Activated CD4-positive, alpha-beta T cell treated with anti-CD3 and anti-CD28 coated beads, Interleukin-2, amount 10 ng/mL, durations not matched to agents 24 days and 14 days (primary cell): ENCODE measurements around the gene CCDC110. TPM values are rescaled to one million over a fixed set of nuclear protein-coding genes. Genes with fewer than 3 reads are reported as not detected.
A peak's percentile ranks its signal among the peaks of the same experiment; 100 is the strongest.
"Not testable (repeated sequence)": the region's sequence is repeated elsewhere in the genome, so short reads cannot be mapped to it uniquely, and the experiment has no call there.

Experiments
- DNase-seq: peaks from one replicate; pipeline ENCODE4 v3.0.0; 2022
- H3K27ac Mint-ChIP-seq: one replicate; pipeline ENCODE4 v1.8.0; 2022; ENCODE audit warnings: mild to moderate bottlenecking, mixed read lengths
- H3K27me3 Mint-ChIP-seq: one replicate; pipeline ENCODE4 v1.8.0; 2022; ENCODE audit warnings: mixed read lengths
- H3K36me3 Mint-ChIP-seq: one replicate; pipeline ENCODE4 v1.8.0; 2022; ENCODE audit warnings: low read depth, mild to moderate bottlenecking, mixed read lengths
- H3K4me1 Mint-ChIP-seq: one replicate; pipeline ENCODE4 v1.8.0; 2021; ENCODE audit warnings: mixed read lengths
- H3K4me3 Mint-ChIP-seq: one replicate; pipeline ENCODE4 v1.8.0; 2022; ENCODE audit warnings: mild to moderate bottlenecking, moderate library complexity, mixed read lengths
- H3K9me3 Mint-ChIP-seq: one replicate; pipeline ENCODE4 v1.8.0; 2021; ENCODE audit warnings: mixed read lengths
- intact Hi-C: fragments of 100-400 bp; cut with micrococcal nuclease; formaldehyde crosslinking; loops from one replicate; pipeline ENCODE4 v1.15.1; 2023
- total RNA-seq: library from RNA; stranded (reverse); gene quantifications from 2 replicates; pipeline ENCODE4 v1.2.3, GENCODE V29; 2022

CCDC110 gene
- total RNA-seq = not detected in 2 replicates

DNA sequence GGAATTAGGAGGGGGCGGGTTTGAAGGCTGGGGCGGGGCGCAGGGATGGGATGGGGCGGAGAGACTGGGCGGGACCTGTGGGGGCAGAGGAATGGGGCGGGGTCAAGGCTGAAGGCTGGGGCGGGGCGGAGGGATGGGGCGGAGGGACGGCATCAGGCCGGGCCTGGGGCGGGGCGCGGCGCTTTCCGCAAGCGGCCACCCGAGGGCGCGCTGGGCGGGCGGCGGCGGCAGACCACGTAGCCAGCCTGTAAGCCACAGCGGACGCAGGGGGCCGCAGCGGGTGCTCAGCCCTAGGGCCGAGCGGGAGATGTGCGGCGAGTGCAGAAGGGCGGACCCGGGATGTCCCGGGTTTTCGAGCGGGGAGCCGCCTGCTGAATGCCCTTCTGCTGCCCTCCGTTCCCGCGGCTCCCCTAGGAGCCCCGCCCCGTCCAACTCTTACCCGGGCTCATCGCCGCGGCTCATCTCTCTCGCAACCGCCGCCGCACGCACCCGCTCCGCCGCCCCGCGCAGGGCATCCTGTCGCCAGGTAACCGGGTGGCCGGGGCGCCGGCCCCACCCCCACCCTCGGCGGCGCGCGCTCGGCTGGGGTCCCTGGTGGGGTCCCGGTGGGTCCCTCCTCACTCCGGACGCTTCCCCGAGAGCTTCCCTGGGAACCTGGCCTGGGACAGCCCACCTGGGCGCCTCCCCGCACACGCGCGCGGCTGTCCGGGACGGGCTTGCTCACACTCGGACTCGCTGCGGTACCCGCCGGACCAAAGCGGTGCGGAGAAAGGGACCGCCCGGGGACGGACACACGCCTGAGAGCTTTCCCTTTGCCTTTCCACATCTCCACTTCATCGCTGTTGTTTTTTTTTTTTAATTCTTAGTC, at the start of gene CCDC110:
Gene CCDC110 (minus strand): TSS at position 499 of the 868 bp plus-strand sequence. CDS start 50 bp downstream, at position 449.
- peak; percentile 95 for DNase-seq
- peaks cover 49% of the 10 kb centered on the region for H3K27me3 Mint-ChIP-seq
- no peak within 1 kb of the TSS for H3K27ac Mint-ChIP-seq
- H3K9me3 Mint-ChIP-seq = no peaks in the 10 kb centered on the region
- H3K4me3 Mint-ChIP-seq = peak within 1 kb of the TSS; percentile 83
- H3K36me3 Mint-ChIP-seq = no peaks in the 10 kb centered on the region
- intact Hi-C loops = loop anchor here (1.0 to 5.0 kb wide), 7 partner anchors 46 to 823 kb away; partner anchors contain the start of genes ANKRD37, CASP3, CYP4V2 and PRIMPOL
- H3K4me1 Mint-ChIP-seq = peaks cover 8% of the 10 kb centered on the region

- Mint-ChIP-seq H3K27ac (no peak overlapping the region), H3K4me1 (no peaks in the 10 kb centered on the region), H3K36me3 (no peaks in the 10 kb centered on the region), H3K9me3 (no peaks in the 10 kb centered on the region), H3K27me3 (peaks cover 36% of the 10 kb centered on the region), H3K4me3 (no peak overlapping the region)
- intact Hi-C loops = no loop called here
- no peak for DNase-seq
Observed at GRCh38 chr4:185520119-185520518, 48.6 kb upstream of the CCDC110 start.

DNA sequence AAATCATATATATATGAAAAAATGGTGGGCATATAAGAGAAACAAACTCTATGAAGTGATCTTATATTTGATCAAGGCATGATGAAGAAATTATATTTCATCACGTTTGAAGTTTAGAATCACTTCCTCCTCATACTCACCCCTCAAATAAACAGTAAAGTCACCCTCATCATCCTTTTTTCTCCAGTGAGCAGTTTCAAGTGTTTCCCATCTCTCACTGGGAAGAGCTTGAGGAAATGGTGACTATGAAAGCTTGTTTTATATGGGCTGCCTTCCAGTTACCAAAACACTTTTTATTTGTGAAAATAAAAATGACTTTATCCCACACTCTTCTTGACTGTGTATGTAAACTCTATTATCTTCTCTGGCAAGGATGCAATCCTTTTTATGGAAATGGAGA, 47.0 kb upstream of the CCDC110 start:
- Mint-ChIP-seq H3K27me3 (peaks cover 42% of the 10 kb centered on the region), H3K9me3 (no peaks in the 10 kb centered on the region), H3K4me3 (no peak overlapping the region)

GRCh38 chr4:185518069-185518468, 46.5 kb upstream of the CCDC110 start:
- intact Hi-C loops = no loop called here
- H3K9me3 Mint-ChIP-seq = no peaks in the 10 kb centered on the region
- peaks cover 44% of the 10 kb centered on the region for H3K27me3 Mint-ChIP-seq
- no peak overlapping the region for H3K27ac Mint-ChIP-seq
- no peak for DNase-seq
- no peak overlapping the region for H3K4me3 Mint-ChIP-seq
- no peaks in the 10 kb centered on the region for H3K36me3 Mint-ChIP-seq
- H3K4me1 Mint-ChIP-seq = peaks cover 6% of the 10 kb centered on the region

More for the DNA sequence above, 47.0 kb upstream of the CCDC110 start:
- no peak overlapping the region for H3K27ac Mint-ChIP-seq
- DNase-seq = no peak
- H3K36me3 Mint-ChIP-seq = no peaks in the 10 kb centered on the region
- intact Hi-C loops = no loop called here
- H3K4me1 Mint-ChIP-seq = peaks cover 3% of the 10 kb centered on the region

- peaks cover 49% of the 10 kb centered on the region for H3K27me3 Mint-ChIP-seq
- no peak overlapping the region for H3K27ac Mint-ChIP-seq
Observed at GRCh38 chr4:185515248-185515647, 43.7 kb upstream of the CCDC110 start.

DNA sequence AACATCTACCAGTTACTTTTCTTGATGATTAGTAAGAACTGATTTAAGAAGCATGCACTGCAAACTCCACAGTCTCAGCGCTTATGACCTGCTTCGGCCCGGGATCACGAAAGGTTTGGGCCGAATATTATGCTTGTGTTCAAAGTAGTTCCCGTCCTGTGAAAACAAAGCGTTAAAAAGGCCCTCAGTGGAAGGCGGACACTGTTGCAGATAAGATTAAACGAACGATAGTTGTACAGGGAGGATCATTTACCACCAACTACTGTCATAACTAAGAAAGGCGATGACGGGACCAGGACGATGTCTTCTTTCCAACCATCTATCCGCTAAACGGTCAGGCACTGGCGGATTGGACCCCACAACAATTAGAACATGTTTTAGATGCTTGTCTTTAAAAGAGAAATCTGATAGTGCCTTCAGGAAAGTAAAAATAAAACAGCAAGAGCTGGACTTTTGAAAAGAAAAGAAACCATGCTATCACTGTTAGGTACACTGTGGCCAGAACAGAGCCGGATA, 42.7 kb upstream of the CCDC110 start:
- no peak overlapping the region for H3K27ac Mint-ChIP-seq
- no peaks in the 10 kb centered on the region for H3K9me3 Mint-ChIP-seq
- H3K4me1 Mint-ChIP-seq = peaks cover 10% of the 10 kb centered on the region
- DNase-seq = no peak
- H3K27me3 Mint-ChIP-seq = peaks cover 55% of the 10 kb centered on the region
- no peaks in the 10 kb centered on the region for H3K36me3 Mint-ChIP-seq
- intact Hi-C loops = no loop called here
- H3K4me3 Mint-ChIP-seq = no peak overlapping the region

More at GRCh38 chr4:185515248-185515647, 43.7 kb upstream of the CCDC110 start:
- H3K36me3 Mint-ChIP-seq = no peaks in the 10 kb centered on the region
- intact Hi-C loops = no loop called here
- peaks cover 10% of the 10 kb centered on the region for H3K4me1 Mint-ChIP-seq
- DNase-seq = no peak
- H3K9me3 Mint-ChIP-seq = no peaks in the 10 kb centered on the region
- H3K4me3 Mint-ChIP-seq = no peak overlapping the region

DNA sequence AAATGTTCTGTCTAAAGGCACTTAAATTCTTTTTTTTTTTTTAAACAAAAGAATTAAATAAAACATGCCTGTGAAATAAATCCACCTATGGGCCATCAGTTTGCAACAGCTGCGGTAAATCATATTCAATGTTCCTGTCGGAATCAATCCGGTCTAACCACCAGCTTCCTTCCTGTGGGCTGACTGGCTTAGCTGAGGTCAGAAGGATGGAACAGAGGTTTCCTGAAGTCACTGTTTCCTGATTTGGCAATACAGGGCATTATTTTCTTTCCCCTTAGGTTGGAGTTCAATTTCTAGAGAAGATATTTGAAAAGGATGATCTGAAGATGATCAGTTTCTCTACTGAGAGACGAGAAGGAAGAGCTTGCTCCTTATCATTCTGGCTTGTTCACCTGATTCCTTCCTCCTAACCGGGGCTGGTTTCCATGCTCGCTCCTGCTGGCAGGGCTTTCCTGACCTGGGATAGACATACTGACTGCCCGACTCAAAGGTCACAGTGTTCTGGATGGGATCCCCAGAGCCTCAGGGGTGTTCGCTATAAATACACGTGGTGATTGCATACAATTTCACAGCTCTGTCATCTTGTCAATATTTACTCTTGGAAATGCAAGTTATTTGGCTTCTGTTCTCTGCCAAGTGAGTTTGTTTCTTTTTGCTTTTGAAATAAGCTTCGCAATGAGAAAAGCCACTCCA, 42.1 kb upstream of the CCDC110 start:
- Mint-ChIP-seq H3K27me3 (peaks cover 52% of the 10 kb centered on the region), H3K4me3 (no peak overlapping the region)
- no peak for DNase-seq

GRCh38 chr4:185512516-185512915, 41.0 kb upstream of the CCDC110 start:
- Mint-ChIP-seq H3K27me3 (peaks cover 57% of the 10 kb centered on the region), H3K27ac (no peak overlapping the region), H3K9me3 (no peaks in the 10 kb centered on the region), H3K36me3 (no peaks in the 10 kb centered on the region), H3K4me1 (peaks cover 10% of the 10 kb centered on the region), H3K4me3 (no peak overlapping the region)
- intact Hi-C loops = no loop called here
- DNase-seq = no peak

More for the DNA sequence above, 42.1 kb upstream of the CCDC110 start:
- no peak overlapping the region for H3K27ac Mint-ChIP-seq
- H3K4me1 Mint-ChIP-seq = peaks cover 10% of the 10 kb centered on the region
- intact Hi-C loops = no loop called here
- H3K9me3 Mint-ChIP-seq = no peaks in the 10 kb centered on the region
- H3K36me3 Mint-ChIP-seq = no peaks in the 10 kb centered on the region

GRCh38 chr4:185511243-185511642, 39.7 kb upstream of the CCDC110 start:
- H3K9me3 Mint-ChIP-seq, H3K36me3 Mint-ChIP-seq, H3K27ac Mint-ChIP-seq, DNase-seq, H3K4me1 Mint-ChIP-seq, H3K4me3 Mint-ChIP-seq, intact Hi-C loops: not testable (repeated sequence)
- H3K27me3 Mint-ChIP-seq = peaks cover 51% of the 10 kb centered on the region

DNA sequence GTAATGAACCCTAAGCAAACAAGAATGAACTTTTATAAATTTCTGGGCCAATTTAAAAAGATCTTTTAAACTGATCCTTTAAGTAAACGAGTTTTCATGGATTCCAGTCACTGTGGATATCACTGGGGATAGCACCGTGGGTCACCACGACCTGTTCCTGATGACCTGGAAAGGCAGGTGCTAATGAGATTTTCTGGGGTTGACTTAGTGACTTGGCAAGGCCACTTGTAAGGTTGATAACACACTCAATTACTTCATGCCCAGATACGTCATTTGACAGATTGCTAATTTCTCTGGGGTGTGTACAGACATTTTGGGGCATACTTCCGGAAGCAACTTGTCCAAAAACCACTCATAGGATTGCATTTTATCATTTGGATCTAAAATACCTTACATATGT, 39.3 kb upstream of the CCDC110 start:
- DNase-seq = no peak
- H3K27me3 Mint-ChIP-seq = peaks cover 51% of the 10 kb centered on the region
- no peaks in the 10 kb centered on the region for H3K36me3 Mint-ChIP-seq
- no peak overlapping the region for H3K4me3 Mint-ChIP-seq
- intact Hi-C loops = no loop called here
- H3K9me3 Mint-ChIP-seq = no peaks in the 10 kb centered on the region
- no peak overlapping the region for H3K27ac Mint-ChIP-seq
- peaks cover 10% of the 10 kb centered on the region for H3K4me1 Mint-ChIP-seq

DNA sequence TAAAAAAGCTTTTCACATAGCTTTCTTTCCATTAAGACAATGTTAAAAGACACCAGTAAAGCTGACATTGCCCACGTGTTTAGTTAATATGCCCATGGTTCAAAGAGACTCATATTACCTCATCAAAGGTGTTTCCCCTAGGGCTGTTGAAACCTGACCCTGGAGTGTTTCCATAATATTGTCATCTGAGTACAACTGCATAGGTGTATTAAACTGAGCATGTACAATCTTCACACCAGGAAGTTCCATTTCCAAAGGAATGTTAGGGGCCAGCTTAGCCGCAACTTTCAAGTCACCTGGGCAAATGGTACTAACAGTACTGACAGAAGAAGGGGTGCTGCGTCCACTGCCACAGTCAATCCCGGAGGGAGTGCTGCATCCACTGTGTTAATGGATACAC, 36.6 kb upstream of the CCDC110 start:
- no peak for DNase-seq
- H3K9me3 Mint-ChIP-seq = no peaks in the 10 kb centered on the region
- H3K4me3 Mint-ChIP-seq = no peak overlapping the region
- H3K27ac Mint-ChIP-seq = no peak overlapping the region
- intact Hi-C loops = no loop called here
- H3K36me3 Mint-ChIP-seq = no peaks in the 10 kb centered on the region
- peaks cover 35% of the 10 kb centered on the region for H3K27me3 Mint-ChIP-seq
- H3K4me1 Mint-ChIP-seq = peaks cover 5% of the 10 kb centered on the region

DNA sequence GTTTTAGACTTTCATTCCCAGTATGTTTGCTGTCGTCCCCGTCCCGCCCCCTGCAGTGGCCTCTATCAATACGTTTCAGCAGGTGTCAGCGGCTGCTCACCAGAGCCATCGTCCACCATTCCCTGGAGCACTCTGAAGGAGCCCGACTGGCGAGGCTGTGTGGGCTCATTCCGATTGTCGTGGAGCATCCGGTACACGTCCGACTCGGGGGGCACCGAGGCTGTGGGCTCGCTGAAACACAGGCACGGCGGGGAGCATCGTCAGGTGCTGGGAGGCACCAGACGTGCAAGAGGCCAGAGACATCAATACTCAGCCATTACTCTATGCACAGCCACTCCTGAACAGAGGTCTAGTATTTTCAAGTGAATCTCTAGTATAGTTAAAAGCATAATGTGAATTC, 34.9 kb upstream of the CCDC110 start:
- H3K9me3 Mint-ChIP-seq = no peaks in the 10 kb centered on the region
- H3K27ac Mint-ChIP-seq = no peak overlapping the region
- no peak overlapping the region for H3K4me3 Mint-ChIP-seq
- no peaks in the 10 kb centered on the region for H3K36me3 Mint-ChIP-seq
- no peak for DNase-seq
- no peaks in the 10 kb centered on the region for H3K4me1 Mint-ChIP-seq
- intact Hi-C loops = no loop called here
- H3K27me3 Mint-ChIP-seq = peaks cover 22% of the 10 kb centered on the region

GRCh38 chr4:185504098-185505047, 32.8 kb upstream of the CCDC110 start:
- Mint-ChIP-seq H3K36me3 (no peaks in the 10 kb centered on the region), H3K27ac (no peak overlapping the region), H3K27me3 (peaks cover 17% of the 10 kb centered on the region), H3K9me3 (no peaks in the 10 kb centered on the region), H3K4me3 (no peak overlapping the region), H3K4me1 (no peaks in the 10 kb centered on the region)
- DNase-seq = no peak
- intact Hi-C loops = no loop called here
